HL-60 (cell line): ENCODE results near the gene LRP1B.

Experiments used
- POLR2AphosphoS5 ChIP-seq: IDR thresholded peaks from 2 replicates; pipeline ENCODE4 v1.6.1; 2012; ENCODE audit warnings: low read depth
- TF ChIP-seq, protein P1 (sequence below): IDR thresholded peaks from one replicate; pipeline ENCODE4 v1.5.1; 2011; ENCODE audit warnings: low read length, control low read depth, inconsistent platforms; ENCODE audit not compliant: insufficient read depth

DNA sequence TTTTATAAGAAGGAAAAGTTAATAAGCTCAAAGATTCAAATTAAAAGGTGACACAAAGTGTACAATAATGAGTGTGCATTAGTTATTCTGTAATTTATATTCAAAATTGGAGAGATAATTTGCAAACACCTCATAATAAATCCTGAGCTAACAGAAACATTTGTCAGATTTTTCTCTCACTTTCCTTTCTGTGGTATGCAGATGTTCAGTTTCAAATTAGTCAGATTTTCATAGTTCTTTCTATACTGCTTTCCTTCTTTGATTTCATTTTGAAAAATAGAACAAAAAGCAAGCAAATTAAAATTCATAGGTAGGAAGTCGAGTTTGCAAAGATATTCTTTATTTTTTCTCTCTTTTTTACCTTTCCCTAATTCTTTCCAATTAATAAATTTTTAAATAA lies 1930.5 kb downstream of the LRP1B start:
- TF ChIP-seq, protein P1, sequence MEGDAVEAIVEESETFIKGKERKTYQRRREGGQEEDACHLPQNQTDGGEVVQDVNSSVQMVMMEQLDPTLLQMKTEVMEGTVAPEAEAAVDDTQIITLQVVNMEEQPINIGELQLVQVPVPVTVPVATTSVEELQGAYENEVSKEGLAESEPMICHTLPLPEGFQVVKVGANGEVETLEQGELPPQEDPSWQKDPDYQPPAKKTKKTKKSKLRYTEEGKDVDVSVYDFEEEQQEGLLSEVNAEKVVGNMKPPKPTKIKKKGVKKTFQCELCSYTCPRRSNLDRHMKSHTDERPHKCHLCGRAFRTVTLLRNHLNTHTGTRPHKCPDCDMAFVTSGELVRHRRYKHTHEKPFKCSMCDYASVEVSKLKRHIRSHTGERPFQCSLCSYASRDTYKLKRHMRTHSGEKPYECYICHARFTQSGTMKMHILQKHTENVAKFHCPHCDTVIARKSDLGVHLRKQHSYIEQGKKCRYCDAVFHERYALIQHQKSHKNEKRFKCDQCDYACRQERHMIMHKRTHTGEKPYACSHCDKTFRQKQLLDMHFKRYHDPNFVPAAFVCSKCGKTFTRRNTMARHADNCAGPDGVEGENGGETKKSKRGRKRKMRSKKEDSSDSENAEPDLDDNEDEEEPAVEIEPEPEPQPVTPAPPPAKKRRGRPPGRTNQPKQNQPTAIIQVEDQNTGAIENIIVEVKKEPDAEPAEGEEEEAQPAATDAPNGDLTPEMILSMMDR = no peak
- no peak for TF ChIP-seq POLR2AphosphoS5
